IPS-18c (cell line): ENCODE measurements around the gene SLC9A6.
A peak's percentile ranks its signal among the peaks of the same experiment; 100 is the strongest.

Source experiments
- H3K4me3 ChIP-seq: 2 replicates; pipeline ENCODE4 v1.7.0; 2013; ENCODE audit warnings: low read depth, mild to moderate bottlenecking, low read length, moderate library complexity; ENCODE audit not compliant: insufficient read depth
- H3K9me3 ChIP-seq: one replicate; pipeline ENCODE4 v1.6.1; 2013; ENCODE audit warnings: mild to moderate bottlenecking, low read length, moderate library complexity; ENCODE audit not compliant: control insufficient read depth, insufficient read depth

The SLC9A6 gene

DNA sequence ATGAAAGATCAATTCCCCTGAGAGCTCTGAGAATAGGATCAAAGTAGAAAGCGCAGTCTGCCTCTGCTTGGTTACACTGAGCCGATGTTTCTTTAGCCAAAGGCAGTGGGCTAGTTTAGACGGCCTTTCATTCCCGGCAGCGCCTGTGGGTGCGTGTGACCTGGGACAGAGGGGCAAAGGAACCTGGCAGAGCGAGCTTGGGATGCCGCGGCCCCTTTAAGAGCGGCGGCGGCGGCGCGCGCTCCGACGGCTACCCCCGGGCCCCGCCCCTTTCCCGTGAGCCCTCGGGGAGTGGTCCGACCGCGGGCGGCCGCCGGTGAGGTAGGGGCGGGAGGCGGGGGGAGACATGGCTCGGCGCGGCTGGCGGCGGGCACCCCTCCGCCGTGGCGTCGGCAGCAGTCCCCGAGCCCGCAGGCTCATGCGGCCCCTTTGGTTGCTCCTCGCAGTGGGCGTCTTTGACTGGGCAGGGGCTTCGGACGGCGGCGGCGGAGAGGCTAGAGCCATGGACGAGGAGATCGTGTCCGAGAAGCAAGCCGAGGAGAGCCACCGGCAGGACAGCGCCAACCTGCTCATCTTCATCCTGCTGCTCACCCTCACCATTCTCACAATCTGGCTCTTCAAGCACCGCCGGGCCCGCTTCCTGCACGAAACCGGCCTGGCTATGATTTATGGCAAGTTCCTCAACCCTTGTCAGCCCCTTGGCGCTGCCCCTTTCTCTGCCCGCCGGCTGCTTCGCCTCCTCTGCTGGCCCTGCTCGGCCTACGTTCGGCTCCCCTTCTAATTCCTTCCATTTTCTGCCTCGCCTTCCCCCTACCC, at the start of gene SLC9A6:
Gene SLC9A6 (plus strand): TSS at position 279 of the 816 bp plus-strand sequence. CDS start 224 bp downstream, at position 503.
- H3K9me3 ChIP-seq, result peaks cover 7% of the 10 kb centered on the region
- H3K4me3 ChIP-seq, result peak within 1 kb of the TSS; percentile 63

- no peak overlapping the region for H3K4me3 ChIP-seq
- H3K9me3 ChIP-seq, result peaks cover 3% of the 10 kb centered on the region
These were observed 40.7 kb upstream of the SLC9A6 start for GRCh38 chrX:135944486-135944885.

DNA sequence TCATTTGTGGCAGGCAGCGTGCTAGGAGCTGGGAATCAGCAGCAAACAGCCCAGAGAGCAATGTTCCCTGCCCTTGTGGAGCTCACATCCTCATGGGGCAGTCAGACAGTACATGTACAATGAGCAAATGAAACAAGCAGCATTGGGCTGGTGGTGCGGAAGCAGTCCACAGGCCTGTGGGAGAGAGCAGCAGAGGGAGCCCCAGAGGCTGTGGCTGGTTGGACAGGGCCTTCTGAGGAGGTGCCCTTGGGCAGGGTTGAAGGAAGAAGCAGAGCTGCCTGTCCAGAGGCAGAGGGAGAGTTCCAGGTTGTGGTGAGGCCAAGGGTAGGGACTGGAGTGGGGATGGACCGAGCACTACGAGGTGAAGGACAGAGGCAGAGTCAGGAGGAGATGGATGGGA, 33.9 kb upstream of the SLC9A6 start:
- H3K9me3 ChIP-seq, result peaks cover 2% of the 10 kb centered on the region
- H3K4me3 ChIP-seq, result no peak overlapping the region

DNA sequence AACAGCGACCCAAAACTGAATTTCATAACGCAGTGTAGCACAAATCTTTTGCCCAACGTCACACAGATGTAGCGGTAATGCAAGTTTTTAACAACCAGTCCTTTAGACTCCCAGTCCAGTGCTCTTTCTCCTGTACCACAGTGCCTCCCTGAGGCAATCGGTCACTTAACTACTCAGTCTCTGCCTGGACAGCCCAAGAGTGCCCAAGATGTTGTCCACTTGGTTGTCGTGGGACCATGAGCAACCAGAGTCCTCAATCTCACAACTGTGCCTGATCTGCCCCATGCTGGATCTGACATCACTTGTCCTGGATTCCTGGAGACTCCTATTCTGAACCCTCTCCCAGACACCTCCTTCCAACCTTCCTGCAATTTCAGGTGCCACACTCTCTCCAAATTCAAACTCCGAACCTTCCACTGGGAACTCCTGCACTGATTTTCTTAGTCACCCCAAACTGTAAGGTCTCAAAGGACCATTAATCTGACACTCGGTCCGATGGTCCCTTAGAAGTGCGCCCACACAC, 12.1 kb upstream of the SLC9A6 start:
- H3K4me3 ChIP-seq, result peak overlapping the region; percentile 74
- H3K9me3 ChIP-seq, result no peaks in the 10 kb centered on the region

GRCh38 chrX:135973548-135974278, 11.5 kb upstream of the SLC9A6 start, which contains the start of gene MMGT1:
MMGT1 (minus strand) TSS chrX:135973988; CDS start chrX:135973675, 313 bp downstream.
- no peaks in the 10 kb centered on the region for H3K9me3 ChIP-seq
- peak within 1 kb of the TSS; percentile 74 for H3K4me3 ChIP-seq

GRCh38 chrX:135974279-135974856, 10.9 kb upstream of the SLC9A6 start:
- Histone ChIP-seq H3K9me3 (no peaks in the 10 kb centered on the region), H3K4me3 (peak overlapping the region; percentile 41; the same call in 1 of the 2 replicates)

DNA sequence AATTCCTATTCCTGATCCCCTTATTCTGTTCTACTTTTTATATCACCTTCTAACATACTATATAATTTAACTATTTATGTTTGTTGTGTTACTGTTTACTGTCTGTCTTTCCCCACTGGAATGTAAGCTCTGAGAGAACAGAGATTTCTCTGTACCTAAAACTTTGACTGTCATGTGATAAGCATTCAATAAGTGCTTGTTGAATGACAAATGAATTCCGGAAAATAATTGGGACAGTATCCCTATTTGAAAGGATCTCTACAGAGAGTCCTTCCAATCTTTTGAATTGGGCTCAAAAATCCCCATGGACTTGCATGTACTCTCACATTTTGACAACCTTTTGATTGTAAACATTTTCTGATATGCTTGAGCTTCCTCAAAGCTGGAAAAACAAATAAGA, 9.8 kb upstream of the SLC9A6 start:
- no peak overlapping the region for H3K4me3 ChIP-seq
- peaks cover 2% of the 10 kb centered on the region for H3K9me3 ChIP-seq

DNA sequence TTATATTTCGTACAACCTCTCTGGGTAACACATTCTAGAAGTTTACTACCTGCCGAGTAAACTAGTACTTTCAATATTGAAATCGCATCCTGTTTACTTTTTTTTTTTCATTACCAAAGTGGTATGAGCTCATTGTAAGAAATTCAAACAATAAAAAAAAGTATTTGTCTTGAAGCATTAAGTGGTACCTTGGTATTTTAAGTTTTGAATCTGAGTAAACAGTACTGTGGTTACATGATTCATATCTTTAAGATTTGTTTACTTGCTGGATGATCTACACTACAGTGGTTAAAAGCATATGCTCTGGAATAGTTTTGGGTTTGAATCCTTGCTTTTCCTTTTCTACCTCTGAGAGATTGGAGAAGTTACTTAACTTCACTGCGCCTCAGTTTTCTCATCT, 7.6 kb upstream of the SLC9A6 start:
- H3K9me3 ChIP-seq, result peaks cover 5% of the 10 kb centered on the region
- H3K4me3 ChIP-seq, result no peak overlapping the region

GRCh38 chrX:135981010-135981409, 4.2 kb upstream of the SLC9A6 start:
- Histone ChIP-seq H3K4me3 (no peak overlapping the region), H3K9me3 (peaks cover 9% of the 10 kb centered on the region)

GRCh38 chrX:135981668-135982067, 3.6 kb upstream of the SLC9A6 start:
- H3K4me3 ChIP-seq, result no peak overlapping the region
- H3K9me3 ChIP-seq, result peaks cover 9% of the 10 kb centered on the region

GRCh38 chrX:135982860-135983259, 2.4 kb upstream of the SLC9A6 start:
- Histone ChIP-seq H3K9me3 (peaks cover 9% of the 10 kb centered on the region), H3K4me3 (no peak overlapping the region)

- no peak overlapping the region for H3K4me3 ChIP-seq
These were observed 979 bp upstream of the SLC9A6 start for GRCh38 chrX:135984256-135984655.

GRCh38 chrX:135984791-135985156, 461 bp upstream of the SLC9A6 start:
- Histone ChIP-seq H3K4me3 (peak overlapping the region; percentile 63), H3K9me3 (peaks cover 7% of the 10 kb centered on the region)

More at GRCh38 chrX:135984256-135984655, 979 bp upstream of the SLC9A6 start:
- peaks cover 9% of the 10 kb centered on the region for H3K9me3 ChIP-seq

GRCh38 chrX:135985973-135986310, 707 bp downstream of the SLC9A6 start:
- H3K4me3 ChIP-seq, result peak overlapping the region; percentile 63

GRCh38 chrX:135988245-135988644, 3.0 kb downstream of the SLC9A6 start:
- H3K4me3 ChIP-seq, result no peak overlapping the region

More at GRCh38 chrX:135985973-135986310, 707 bp downstream of the SLC9A6 start:
- H3K9me3 ChIP-seq, result peaks cover 7% of the 10 kb centered on the region

DNA sequence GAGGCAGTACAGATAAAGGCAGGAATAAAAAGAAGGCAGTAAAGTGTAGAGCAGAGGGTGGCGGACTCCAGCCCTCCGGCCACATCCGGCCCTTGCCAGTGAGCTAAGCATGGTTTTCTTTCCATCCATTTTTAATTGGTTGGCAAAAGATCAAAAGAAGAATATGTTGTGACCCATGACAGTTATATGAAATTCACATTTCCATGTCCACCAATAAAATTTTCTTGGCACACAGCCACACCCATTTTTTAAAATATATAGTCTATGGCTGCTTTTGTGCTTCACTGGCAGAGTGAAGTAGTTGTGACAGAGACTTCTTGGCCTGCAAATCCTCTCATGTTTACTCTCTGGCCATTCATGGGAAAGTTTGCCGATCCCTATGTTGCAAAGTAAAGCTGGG, 29.8 kb downstream of the SLC9A6 start:
- no peak overlapping the region for H3K4me3 ChIP-seq
- H3K9me3 ChIP-seq, result no peaks in the 10 kb centered on the region

More at GRCh38 chrX:135988245-135988644, 3.0 kb downstream of the SLC9A6 start:
- peaks cover 4% of the 10 kb centered on the region for H3K9me3 ChIP-seq

DNA sequence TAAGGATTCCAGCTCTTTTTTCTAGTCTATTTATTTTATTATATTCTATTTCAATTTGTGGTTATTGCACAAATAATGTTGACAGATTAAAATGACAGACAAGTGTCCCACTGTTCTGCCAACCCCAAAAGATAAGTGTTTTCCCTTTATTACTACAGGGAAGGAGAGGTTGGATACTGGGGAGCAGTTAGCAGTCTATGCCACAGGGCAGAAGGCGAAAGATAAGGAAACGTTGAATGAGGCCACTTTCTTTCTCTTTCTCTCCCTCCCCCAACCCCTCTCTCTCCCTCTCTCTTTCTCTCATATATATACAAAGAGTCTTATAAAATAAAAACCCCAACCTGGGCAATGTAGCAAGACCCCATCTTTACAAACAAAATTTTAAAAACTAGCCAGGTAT, 31.6 kb downstream of the SLC9A6 start:
- H3K4me3 ChIP-seq, result no peak overlapping the region
- H3K9me3 ChIP-seq, result peaks cover 3% of the 10 kb centered on the region
